Hepatocyte (in vitro differentiated cells): ENCODE results near the gene SPSB1. TPM values are rescaled to one million over a fixed set of nuclear protein-coding genes. Genes with fewer than 3 reads are reported as not detected.
A peak's percentile ranks its signal among the peaks of the same experiment; 100 is the strongest.

ENCODE experiments used
- DNase-seq: peaks from one replicate; pipeline ENCODE4 v3.0.0-alpha.2; 2016; ENCODE audit warnings: low spot score
- H2AFZ ChIP-seq: fragments of 200-600 bp; sonication (generic); 2 replicates; pipeline ENCODE4 v1.6.0; 2016; ENCODE audit warnings: antibody characterized with exemption, mild to moderate bottlenecking
- H3K27ac ChIP-seq: fragments of 200-600 bp; sonication (generic); 2 replicates; pipeline ENCODE4 v1.5.1; 2016; ENCODE audit warnings: mild to moderate bottlenecking
- H3K27me3 ChIP-seq: fragments of 200-600 bp; sonication (generic); 2 replicates; pipeline ENCODE4 v1.6.1; 2016
- H3K36me3 ChIP-seq: fragments of 200-600 bp; sonication (generic); replicated peaks from 2 replicates; pipeline ENCODE4 v1.5.1; 2016; ENCODE audit warnings: low read depth; ENCODE audit not compliant: insufficient read depth
- H3K4me1 ChIP-seq: fragments of 200-600 bp; sonication (generic); 2 replicates; pipeline ENCODE4 v1.5.1; 2016; ENCODE audit warnings: mild to moderate bottlenecking, moderate library complexity; ENCODE audit not compliant: insufficient read depth
- H3K4me2 ChIP-seq: fragments of 200-600 bp; sonication (generic); 2 replicates; pipeline ENCODE4 v1.6.0; 2016
- H3K4me3 ChIP-seq: fragments of 200-600 bp; sonication (generic); 2 replicates; pipeline ENCODE4 v1.5.1; 2016; ENCODE audit warnings: mild to moderate bottlenecking
- H3K79me2 ChIP-seq: fragments of 200-600 bp; sonication (generic); 2 replicates; pipeline ENCODE4 v1.6.0; 2017; ENCODE audit warnings: mild to moderate bottlenecking
- H3K9me2 ChIP-seq: fragments of 200-600 bp; sonication (generic); replicated peaks from 2 replicates; pipeline ENCODE4 v1.6.0; 2017; ENCODE audit warnings: mild to moderate bottlenecking; ENCODE audit not compliant: insufficient read depth
- H3K9me3 ChIP-seq: fragments of 200-600 bp; sonication (generic); 2 replicates; pipeline ENCODE4 v1.5.1; 2016; ENCODE audit warnings: low read depth, mild to moderate bottlenecking
- H4K20me1 ChIP-seq: fragments of 200-600 bp; sonication (generic); 2 replicates; pipeline ENCODE4 v1.6.0; 2016; ENCODE audit warnings: mild to moderate bottlenecking; ENCODE audit not compliant: insufficient read depth, poor library complexity, severe bottlenecking
- EZH2 ChIP-seq: fragments of 200-600 bp; sonication (generic); IDR thresholded peaks from 2 replicates; pipeline ENCODE4 v1.6.1; 2016; ENCODE audit warnings: antibody characterized with exemption, mild to moderate bottlenecking, borderline replicate concordance
- EZH2phosphoT487 ChIP-seq: fragments of 200-600 bp; sonication (generic); IDR thresholded peaks from one replicate; pipeline ENCODE4 v1.6.1; 2018; ENCODE audit warnings: antibody characterized with exemption, mild to moderate bottlenecking, low read depth, moderate library complexity; ENCODE audit not compliant: unreplicated experiment, severe bottlenecking
- WGBS: methylation state at CpG from one replicate; pipeline ENCODE4 v1.1.6; 2016; ENCODE audit warnings: low lambda C conversion rate; ENCODE audit errors: missing lambda C conversion rate; 5-methylcytosine and 5-hydroxymethylcytosine counted together
- polyA plus RNA-seq: library from polyadenylated mRNA; unstranded; fragments of >200 nt; fragmentation: Nextera tagmentation; extraction: Ambion mirVana; gene quantifications from 2 replicates; pipeline ENCODE4 v1.2.1, GENCODE V29; 2016
- total RNA-seq: library from RNA; depleted of rRNA; stranded (reverse); fragments of >200 nt; gene quantifications from 2 replicates; pipeline ENCODE4 v1.2.3, GENCODE V29; 2014
- TF ChIP-seq, protein P1 (sequence below): fragments of 200-600 bp; sonication (generic); IDR thresholded peaks from 2 replicates; pipeline ENCODE4 v1.5.1; 2016; ENCODE audit warnings: antibody characterized with exemption, mild to moderate bottlenecking; ENCODE audit not compliant: poor library complexity

The SPSB1 gene
- total and polyA plus RNA-seq, 2 experiments from 2014 or later: 61.3 to 102 TPM

DNA sequence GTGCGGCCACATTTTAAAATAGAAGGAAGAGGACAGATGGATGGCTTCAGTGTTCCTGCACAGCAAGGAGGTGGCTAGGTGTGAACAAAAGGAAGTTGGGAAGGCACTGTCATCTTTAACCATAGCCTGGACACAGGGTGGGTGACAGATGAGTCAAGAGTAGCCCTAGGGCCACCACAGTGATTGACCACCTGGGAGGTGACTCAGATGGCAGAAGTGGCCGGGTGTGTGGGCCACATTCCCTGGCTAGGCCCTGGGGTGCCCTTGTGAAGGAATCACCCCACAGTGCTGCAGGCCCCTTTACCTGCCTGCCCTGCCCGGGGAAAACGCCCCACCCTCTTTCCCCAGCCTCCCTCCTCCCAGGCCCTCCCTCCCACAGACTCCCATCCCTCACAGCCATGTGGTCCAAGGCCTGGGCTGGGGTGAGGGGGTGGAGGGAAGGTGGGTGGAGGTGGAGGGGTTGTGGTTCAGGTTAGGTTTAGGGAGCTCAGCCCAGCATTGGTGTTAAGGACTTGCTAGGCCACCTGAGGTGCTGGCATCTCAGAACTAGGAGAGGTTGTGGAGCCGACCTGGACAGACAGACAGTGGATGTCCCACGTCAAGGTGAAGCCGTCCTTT, 59.1 kb downstream of the SPSB1 start:
- WGBS: 82% methylated on average over 7 of the region's 7 CpGs
- no peaks in the 10 kb centered on the region for H3K9me2 ChIP-seq
- DNase-seq: no peak
- H3K4me3 ChIP-seq: no peak overlapping the region
- TF ChIP-seq EZH2 (no peak), EZH2phosphoT487 (no peak)
- TF ChIP-seq, protein P1, sequence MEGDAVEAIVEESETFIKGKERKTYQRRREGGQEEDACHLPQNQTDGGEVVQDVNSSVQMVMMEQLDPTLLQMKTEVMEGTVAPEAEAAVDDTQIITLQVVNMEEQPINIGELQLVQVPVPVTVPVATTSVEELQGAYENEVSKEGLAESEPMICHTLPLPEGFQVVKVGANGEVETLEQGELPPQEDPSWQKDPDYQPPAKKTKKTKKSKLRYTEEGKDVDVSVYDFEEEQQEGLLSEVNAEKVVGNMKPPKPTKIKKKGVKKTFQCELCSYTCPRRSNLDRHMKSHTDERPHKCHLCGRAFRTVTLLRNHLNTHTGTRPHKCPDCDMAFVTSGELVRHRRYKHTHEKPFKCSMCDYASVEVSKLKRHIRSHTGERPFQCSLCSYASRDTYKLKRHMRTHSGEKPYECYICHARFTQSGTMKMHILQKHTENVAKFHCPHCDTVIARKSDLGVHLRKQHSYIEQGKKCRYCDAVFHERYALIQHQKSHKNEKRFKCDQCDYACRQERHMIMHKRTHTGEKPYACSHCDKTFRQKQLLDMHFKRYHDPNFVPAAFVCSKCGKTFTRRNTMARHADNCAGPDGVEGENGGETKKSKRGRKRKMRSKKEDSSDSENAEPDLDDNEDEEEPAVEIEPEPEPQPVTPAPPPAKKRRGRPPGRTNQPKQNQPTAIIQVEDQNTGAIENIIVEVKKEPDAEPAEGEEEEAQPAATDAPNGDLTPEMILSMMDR: no peak
- H4K20me1 ChIP-seq: peaks cover 81% of the 10 kb centered on the region
- H2AFZ ChIP-seq: no peak overlapping the region
- H3K27ac ChIP-seq: peak overlapping the region; percentile 16
- H3K4me1 ChIP-seq: peaks cover 27% of the 10 kb centered on the region
- H3K4me2 ChIP-seq: peak overlapping the region; percentile 24
- H3K9me3 ChIP-seq: no peaks in the 10 kb centered on the region
- peaks cover 93% of the 10 kb centered on the region for H3K79me2 ChIP-seq
- H3K36me3 ChIP-seq: no peaks in the 10 kb centered on the region
- H3K27me3 ChIP-seq: no peaks in the 10 kb centered on the region

DNA sequence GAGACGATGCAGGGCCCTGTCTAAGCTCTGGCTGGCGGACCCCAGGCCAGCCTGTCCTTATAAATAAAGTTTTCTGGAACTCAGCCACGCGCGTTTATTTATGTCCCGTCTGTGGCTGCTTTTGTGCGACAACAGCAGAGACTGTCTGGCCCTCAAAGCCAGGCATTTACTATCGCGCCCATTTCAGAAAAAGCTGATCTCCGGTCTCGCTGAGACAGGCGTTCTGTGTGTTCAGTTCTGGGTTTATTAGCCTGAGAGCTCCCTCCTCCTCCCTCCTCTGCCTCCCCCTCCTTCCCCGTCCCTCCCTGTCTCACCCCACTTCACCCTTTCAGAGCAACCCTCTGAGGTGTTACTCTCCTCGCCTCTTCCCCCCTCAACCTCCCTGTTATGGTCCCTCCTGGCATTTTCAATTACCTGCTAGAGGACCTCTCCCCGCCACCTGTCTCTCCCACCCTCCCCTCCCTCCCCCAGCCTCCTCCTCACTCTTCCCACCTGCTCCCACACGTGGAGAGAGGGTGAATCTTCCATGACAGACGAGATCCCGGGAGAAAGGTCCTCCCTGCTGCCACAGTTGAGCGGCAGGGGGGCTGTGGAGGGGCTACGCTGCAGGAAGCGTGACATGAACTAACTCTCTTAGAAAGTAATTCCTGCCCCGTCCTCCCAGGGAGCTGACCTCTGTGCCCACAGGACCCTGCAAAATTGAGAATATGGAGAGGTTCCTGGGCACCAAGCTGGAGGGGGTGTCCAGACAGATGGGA, 59.9 kb downstream of the SPSB1 start:
- Histone ChIP-seq H3K27me3 (no peaks in the 10 kb centered on the region), H3K9me3 (no peaks in the 10 kb centered on the region), H3K36me3 (no peaks in the 10 kb centered on the region), H3K4me1 (peaks cover 27% of the 10 kb centered on the region), H3K9me2 (no peaks in the 10 kb centered on the region), H3K4me3 (no peak overlapping the region), H2AFZ (no peak overlapping the region), H4K20me1 (peaks cover 80% of the 10 kb centered on the region), H3K79me2 (peaks cover 93% of the 10 kb centered on the region), H3K27ac (no peak overlapping the region), H3K4me2 (peak overlapping the region; percentile 24)
- DNase-seq: no peak
- 61% methylated on average over 16 of the region's 22 CpGs for WGBS
- TF ChIP-seq EZH2phosphoT487: no peak
- TF ChIP-seq EZH2: no peak
- TF ChIP-seq, protein P1: no peak

DNA sequence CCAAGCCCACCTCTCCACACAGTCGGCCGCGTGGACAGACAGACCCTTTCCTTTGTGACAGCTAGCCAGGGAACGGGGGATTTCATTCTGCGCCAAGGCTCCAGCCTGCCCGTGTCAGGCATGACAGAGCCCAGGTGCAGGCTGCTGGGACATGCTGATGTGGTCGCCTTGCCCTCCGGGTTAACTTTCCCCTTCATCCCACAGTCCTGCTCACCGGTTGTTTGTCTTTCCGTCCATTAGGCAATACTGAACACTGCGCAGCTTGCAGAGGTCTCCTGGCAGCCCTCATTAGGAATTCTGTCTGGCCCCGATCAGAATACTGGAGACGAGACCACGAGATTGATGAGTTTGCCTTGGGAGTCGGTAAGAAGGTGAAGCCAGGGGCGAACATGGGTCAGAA, 62.8 kb downstream of the SPSB1 start:
- 88% methylated on average over 16 of the region's 16 CpGs for WGBS
- H2AFZ ChIP-seq: no peak overlapping the region
- H3K27ac ChIP-seq: no peak overlapping the region
- H3K9me2 ChIP-seq: no peaks in the 10 kb centered on the region
- no peak for DNase-seq
- no peak overlapping the region for H3K4me3 ChIP-seq
- H3K79me2 ChIP-seq: peaks cover 94% of the 10 kb centered on the region
- TF ChIP-seq EZH2 (no peak), EZH2phosphoT487 (no peak)
- TF ChIP-seq, protein P1: no peak
- H3K4me2 ChIP-seq: no peak overlapping the region
- no peaks in the 10 kb centered on the region for H3K27me3 ChIP-seq
- H3K9me3 ChIP-seq: no peaks in the 10 kb centered on the region
- H3K36me3 ChIP-seq: no peaks in the 10 kb centered on the region
- H3K4me1 ChIP-seq: peaks cover 19% of the 10 kb centered on the region
- H4K20me1 ChIP-seq: peaks cover 77% of the 10 kb centered on the region
